ENCODE measurements around the gene KATNAL1. TPM values are rescaled to one million over a fixed set of nuclear protein-coding genes. Genes with fewer than 3 reads are reported as not detected.

Gene KATNAL1
- polyA plus RNA-seq, 1 of the 3 experiments (the other 2 are of a cell fraction) = 5.1 TPM

DNA sequence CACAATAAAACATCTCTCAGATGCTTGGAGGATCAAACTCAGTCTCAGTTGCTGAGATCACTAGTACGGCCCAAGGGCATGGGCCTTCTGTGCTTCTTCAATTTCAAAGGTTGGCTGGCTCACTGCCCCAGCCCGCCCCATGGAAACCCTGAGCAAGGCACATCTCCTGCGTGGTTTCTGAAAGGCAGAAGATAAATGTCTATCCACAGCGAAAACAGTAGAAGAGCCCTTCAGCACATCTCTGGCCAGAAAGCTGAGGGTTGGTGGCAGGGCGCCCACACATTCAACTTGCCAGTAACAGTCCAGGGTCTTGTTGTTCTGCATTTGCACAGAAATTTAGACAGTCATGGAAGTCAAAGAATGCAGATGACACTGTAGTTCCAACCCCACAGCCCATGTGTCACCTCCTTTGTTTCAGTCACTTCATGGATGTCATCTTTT, 24.0 kb upstream of the KATNAL1 start:
- Histone ChIP-seq H3K27ac (ENCODE audit: low read depth in 2 of 2, low read length in 1 of 2) (no peak overlapping the region), H3K27me3 (ENCODE audit: insufficient read depth) (no peaks in the 10 kb centered on the region), H3K4me3 (ENCODE audit: low read depth in 2 of 2, low read length in 1 of 2) (no peak overlapping the region), H3K9me2 (no peaks in the 10 kb centered on the region), H3F3A (replicated peaks; ENCODE audit: insufficient read depth) (no peaks in the 10 kb centered on the region), H3K36me3 (replicated peaks in 1 of 2; ENCODE audit: control insufficient read depth in 1 of 2, insufficient read depth in 2 of 2, low read length in 1 of 2) (no peaks in the 10 kb centered on the region), H3K79me2 (ENCODE audit: insufficient read depth) (no peaks in the 10 kb centered on the region), H3K4me2 (no peak overlapping the region), H3K9me3 (no peaks in the 10 kb centered on the region), H2AFZ (ENCODE audit: low read depth) (no peak overlapping the region), H4K20me1 (ENCODE audit: insufficient read depth) (no peaks in the 10 kb centered on the region), H3K4me1 (ENCODE audit: control insufficient read depth in 1 of 2, insufficient read depth in 2 of 2, low read depth in 1 of 2, low read length in 1 of 2) (peaks cover 0 to 6% of the 10 kb centered on the region in 2 experiments; a peak in 2 of 4 replicates), H3K9ac (no peak overlapping the region)
- no peak for DNase-seq
- ChIA-PET POLR2A (no interaction called here), CTCF (no interaction called here)
- no peak for TF ChIP-seq EP300 (IDR thresholded peaks at IDR 0.05; ENCODE audit: borderline replicate concordance in 1 of 2, low read depth in 1 of 2, low read length in 1 of 2)
- no peak for TF ChIP-seq RCOR1 (IDR thresholded peaks at IDR 0.05; ENCODE audit: low read length)
- no peak for TF ChIP-seq YY1 (IDR thresholded peaks at IDR 0.05; ENCODE audit: low read depth)
- TF ChIP-seq RXRA (IDR thresholded peaks at IDR 0.05; ENCODE audit: borderline replicate concordance, low read depth) = no peak
- no peak for TF ChIP-seq MEF2A (IDR thresholded peaks at IDR 0.05; ENCODE audit: borderline replicate concordance, low read depth)
- TF ChIP-seq, protein P1, sequence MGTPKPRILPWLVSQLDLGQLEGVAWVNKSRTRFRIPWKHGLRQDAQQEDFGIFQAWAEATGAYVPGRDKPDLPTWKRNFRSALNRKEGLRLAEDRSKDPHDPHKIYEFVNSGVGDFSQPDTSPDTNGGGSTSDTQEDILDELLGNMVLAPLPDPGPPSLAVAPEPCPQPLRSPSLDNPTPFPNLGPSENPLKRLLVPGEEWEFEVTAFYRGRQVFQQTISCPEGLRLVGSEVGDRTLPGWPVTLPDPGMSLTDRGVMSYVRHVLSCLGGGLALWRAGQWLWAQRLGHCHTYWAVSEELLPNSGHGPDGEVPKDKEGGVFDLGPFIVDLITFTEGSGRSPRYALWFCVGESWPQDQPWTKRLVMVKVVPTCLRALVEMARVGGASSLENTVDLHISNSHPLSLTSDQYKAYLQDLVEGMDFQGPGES (IDR thresholded peaks at IDR 0.05; ENCODE audit: low read depth, low read length) = no peak
- TF ChIP-seq, protein P2, sequence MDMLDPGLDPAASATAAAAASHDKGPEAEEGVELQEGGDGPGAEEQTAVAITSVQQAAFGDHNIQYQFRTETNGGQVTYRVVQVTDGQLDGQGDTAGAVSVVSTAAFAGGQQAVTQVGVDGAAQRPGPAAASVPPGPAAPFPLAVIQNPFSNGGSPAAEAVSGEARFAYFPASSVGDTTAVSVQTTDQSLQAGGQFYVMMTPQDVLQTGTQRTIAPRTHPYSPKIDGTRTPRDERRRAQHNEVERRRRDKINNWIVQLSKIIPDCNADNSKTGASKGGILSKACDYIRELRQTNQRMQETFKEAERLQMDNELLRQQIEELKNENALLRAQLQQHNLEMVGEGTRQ (IDR thresholded peaks at IDR 0.05; ENCODE audit: borderline replicate concordance, low read depth, low read length) = no peak
- TF ChIP-seq RFX5 (IDR thresholded peaks at IDR 0.05; ENCODE audit: low read length) = no peak
- TF ChIP-seq, protein P3, sequence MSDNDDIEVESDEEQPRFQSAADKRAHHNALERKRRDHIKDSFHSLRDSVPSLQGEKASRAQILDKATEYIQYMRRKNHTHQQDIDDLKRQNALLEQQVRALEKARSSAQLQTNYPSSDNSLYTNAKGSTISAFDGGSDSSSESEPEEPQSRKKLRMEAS (IDR thresholded peaks at IDR 0.05; ENCODE audit: low read depth) = no peak
- TF ChIP-seq, protein P4, sequence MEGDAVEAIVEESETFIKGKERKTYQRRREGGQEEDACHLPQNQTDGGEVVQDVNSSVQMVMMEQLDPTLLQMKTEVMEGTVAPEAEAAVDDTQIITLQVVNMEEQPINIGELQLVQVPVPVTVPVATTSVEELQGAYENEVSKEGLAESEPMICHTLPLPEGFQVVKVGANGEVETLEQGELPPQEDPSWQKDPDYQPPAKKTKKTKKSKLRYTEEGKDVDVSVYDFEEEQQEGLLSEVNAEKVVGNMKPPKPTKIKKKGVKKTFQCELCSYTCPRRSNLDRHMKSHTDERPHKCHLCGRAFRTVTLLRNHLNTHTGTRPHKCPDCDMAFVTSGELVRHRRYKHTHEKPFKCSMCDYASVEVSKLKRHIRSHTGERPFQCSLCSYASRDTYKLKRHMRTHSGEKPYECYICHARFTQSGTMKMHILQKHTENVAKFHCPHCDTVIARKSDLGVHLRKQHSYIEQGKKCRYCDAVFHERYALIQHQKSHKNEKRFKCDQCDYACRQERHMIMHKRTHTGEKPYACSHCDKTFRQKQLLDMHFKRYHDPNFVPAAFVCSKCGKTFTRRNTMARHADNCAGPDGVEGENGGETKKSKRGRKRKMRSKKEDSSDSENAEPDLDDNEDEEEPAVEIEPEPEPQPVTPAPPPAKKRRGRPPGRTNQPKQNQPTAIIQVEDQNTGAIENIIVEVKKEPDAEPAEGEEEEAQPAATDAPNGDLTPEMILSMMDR (IDR thresholded peaks at IDR 0.05) = no peak
- WGBS (ENCODE audit: low lambda C conversion rate) = 82% methylated on average over 5 of the region's 5 CpGs

DNA sequence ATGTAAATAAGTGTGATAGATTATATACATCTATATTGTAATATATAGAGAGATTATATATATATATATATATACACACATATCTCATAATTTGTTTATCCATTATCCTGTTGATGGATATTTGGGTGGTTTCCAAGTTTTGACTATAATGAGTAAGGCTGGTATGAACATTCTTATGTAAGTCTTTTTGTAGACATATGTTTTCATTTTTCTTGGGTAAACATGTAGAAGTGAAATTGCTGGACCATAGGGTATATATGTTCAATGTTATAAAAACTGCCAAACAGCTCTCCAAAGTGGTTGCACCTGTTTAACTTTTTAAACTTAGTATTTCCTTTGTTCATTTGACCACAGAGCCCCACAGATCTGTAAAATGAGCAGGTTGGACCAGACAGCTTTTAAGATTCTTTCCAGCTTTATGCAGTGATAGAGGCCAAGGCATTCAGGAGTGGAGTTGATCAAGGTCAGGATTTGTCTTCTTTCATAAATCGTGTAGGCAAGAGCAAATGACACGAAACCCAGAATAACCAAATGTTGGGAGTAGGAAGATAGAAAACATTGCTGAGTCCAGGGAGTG, 21.7 kb upstream of the KATNAL1 start:
- no peaks in the 10 kb centered on the region for H3K9me2 ChIP-seq
- CTCF ChIA-PET = interaction anchor here (0.7 kb wide), 1 partner anchor 171 kb away, joined by 3 read pairs; no protein-coding TSS in a partner anchor
- H2AFZ ChIP-seq (ENCODE audit: low read depth) = no peak overlapping the region
- H3K27me3 ChIP-seq (ENCODE audit: insufficient read depth) = no peaks in the 10 kb centered on the region
- H3K9me3 ChIP-seq = no peaks in the 10 kb centered on the region
- H4K20me1 ChIP-seq (ENCODE audit: insufficient read depth) = no peaks in the 10 kb centered on the region
- POLR2A ChIA-PET = no interaction called here
- no peaks in the 10 kb centered on the region for H3F3A ChIP-seq (replicated peaks; ENCODE audit: insufficient read depth)
- no peaks in the 10 kb centered on the region for H3K79me2 ChIP-seq (ENCODE audit: insufficient read depth)
- no peaks in the 10 kb centered on the region for H3K36me3 ChIP-seq (replicated peaks in 1 of 2; ENCODE audit: control insufficient read depth in 1 of 2, insufficient read depth in 2 of 2, low read length in 1 of 2)
- no peak overlapping the region for H3K4me2 ChIP-seq
- no peak overlapping the region for H3K9ac ChIP-seq
- DNase-seq = no peak
- H3K4me1 ChIP-seq (ENCODE audit: control insufficient read depth in 1 of 2, insufficient read depth in 2 of 2, low read depth in 1 of 2, low read length in 1 of 2) = peaks cover 0 to 4% of the 10 kb centered on the region in 2 experiments; a peak in 2 of 4 replicates
- H3K27ac ChIP-seq (ENCODE audit: low read depth in 2 of 2, low read length in 1 of 2) = no peak overlapping the region
- no peak for TF ChIP-seq YY1 (IDR thresholded peaks at IDR 0.05; ENCODE audit: low read depth)
- TF ChIP-seq EP300 (IDR thresholded peaks at IDR 0.05; ENCODE audit: borderline replicate concordance in 1 of 2, low read depth in 1 of 2, low read length in 1 of 2) = no peak
- no peak for TF ChIP-seq MXI1 (IDR thresholded peaks at IDR 0.05; ENCODE audit: low read depth, low read length)
- peak; percentile 65 for TF ChIP-seq TCF12 (IDR thresholded peaks at IDR 0.05)
- TF ChIP-seq FOXJ3 (CRISPR knock-in tag; IDR thresholded peaks at IDR 0.05) = no peak
- no peak for TF ChIP-seq JUND (IDR thresholded peaks at IDR 0.05)
- TF ChIP-seq POLR2AphosphoS5 (IDR thresholded peaks at IDR 0.05; ENCODE audit: low read depth, low read length) = no peak
- no peak for TF ChIP-seq RAD21 (IDR thresholded peaks at IDR 0.05; ENCODE audit: low read length)
- no peak overlapping the region for H3K4me3 ChIP-seq (ENCODE audit: low read depth in 2 of 2, low read length in 1 of 2)
- 70% methylated on average over 2 of the region's 2 CpGs for WGBS (ENCODE audit: low lambda C conversion rate)
